ENCODE results near the gene SF3B6.
"Not testable (repeated sequence)": the region's sequence is repeated elsewhere in the genome, so short reads cannot be mapped to it uniquely, and the experiment has no call there.

Gene SF3B6

DNA sequence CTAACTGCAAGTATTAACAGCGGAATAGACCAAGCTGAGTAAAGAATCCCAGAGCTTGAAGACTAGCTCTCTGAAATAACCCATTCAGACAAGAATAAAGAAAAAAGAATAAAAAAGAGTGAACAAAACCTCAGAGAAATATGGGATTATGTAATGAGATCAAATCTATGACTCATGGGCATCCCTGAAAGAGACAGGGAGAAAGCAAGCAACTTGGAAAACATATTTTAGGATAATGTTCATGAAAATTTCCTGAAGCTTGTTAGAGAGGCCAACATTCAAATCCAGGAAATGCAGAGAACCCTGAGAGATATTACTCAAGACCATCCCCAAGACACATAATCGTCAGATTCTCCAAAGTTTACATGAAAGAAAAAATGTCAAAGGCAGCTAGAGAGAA is 29.7 kb upstream of the SF3B6 start:
- TF ChIP-seq, protein P1, sequence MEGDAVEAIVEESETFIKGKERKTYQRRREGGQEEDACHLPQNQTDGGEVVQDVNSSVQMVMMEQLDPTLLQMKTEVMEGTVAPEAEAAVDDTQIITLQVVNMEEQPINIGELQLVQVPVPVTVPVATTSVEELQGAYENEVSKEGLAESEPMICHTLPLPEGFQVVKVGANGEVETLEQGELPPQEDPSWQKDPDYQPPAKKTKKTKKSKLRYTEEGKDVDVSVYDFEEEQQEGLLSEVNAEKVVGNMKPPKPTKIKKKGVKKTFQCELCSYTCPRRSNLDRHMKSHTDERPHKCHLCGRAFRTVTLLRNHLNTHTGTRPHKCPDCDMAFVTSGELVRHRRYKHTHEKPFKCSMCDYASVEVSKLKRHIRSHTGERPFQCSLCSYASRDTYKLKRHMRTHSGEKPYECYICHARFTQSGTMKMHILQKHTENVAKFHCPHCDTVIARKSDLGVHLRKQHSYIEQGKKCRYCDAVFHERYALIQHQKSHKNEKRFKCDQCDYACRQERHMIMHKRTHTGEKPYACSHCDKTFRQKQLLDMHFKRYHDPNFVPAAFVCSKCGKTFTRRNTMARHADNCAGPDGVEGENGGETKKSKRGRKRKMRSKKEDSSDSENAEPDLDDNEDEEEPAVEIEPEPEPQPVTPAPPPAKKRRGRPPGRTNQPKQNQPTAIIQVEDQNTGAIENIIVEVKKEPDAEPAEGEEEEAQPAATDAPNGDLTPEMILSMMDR (IDR thresholded peaks at IDR 0.05; ENCODE audit: insufficient read depth, low read depth, low read length, missing control alignments) = no peak
- no peak overlapping the region for H3K4me3 ChIP-seq (ENCODE audit: low read length)
- DNase-seq (ENCODE audit: low read depth) = peak; percentile 40

DNA sequence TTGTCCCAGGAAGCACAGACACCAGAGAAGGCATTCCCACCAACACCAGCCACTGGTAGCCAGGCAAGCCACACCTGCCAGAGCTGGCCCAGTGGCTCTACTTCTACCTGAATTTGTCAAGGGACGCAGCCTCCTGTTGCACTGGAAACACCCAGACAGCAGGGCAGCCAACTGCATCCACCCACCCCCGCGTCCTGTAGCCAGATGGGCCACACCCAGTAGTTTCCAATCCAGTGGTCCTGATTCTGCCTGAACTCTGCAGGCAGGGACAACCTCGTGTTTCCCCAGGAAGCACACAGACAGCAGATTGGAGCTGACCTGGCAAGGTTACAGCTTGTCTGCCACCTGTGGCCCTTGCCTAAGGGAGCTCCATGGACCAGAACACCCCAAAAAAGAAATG is 28.8 kb upstream of the SF3B6 start:
- DNase-seq (ENCODE audit: low read depth) = no peak
- TF ChIP-seq, protein P1 (IDR thresholded peaks at IDR 0.05; ENCODE audit: insufficient read depth, low read depth, low read length, missing control alignments) = no peak
- H3K4me3 ChIP-seq (ENCODE audit: low read length) = no peak overlapping the region

DNA sequence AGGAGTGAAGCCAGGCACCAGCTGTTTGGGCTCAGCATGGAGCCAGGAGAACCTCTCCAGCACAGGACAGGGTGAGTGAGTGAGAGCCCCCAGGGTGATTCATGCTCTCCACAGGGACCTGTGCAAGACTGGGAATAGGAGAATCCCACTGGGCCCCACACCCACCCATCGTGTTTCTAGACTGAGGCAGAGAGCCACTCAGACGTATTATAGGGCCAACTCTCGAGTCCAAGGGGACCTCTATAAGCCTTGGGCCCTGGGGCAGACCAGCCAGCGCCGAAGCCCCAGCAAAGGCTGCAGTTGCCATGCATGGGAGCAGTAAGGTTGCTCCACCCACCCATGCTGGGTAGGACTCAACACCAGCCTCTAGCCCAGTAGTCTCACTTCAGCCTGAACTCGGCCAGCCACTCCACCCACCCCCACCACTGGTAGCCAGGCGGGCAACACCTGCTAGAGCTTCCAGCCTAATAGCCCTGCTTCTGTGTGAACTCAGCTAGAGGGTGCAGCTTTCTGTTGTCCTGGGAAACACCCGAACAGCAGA is 28.1 kb upstream of the SF3B6 start:
- TF ChIP-seq, protein P1 (IDR thresholded peaks at IDR 0.05; ENCODE audit: insufficient read depth, low read depth, low read length, missing control alignments) = no peak
- no peak for DNase-seq (ENCODE audit: low read depth)
- H3K4me3 ChIP-seq (ENCODE audit: low read length) = no peak overlapping the region

DNA sequence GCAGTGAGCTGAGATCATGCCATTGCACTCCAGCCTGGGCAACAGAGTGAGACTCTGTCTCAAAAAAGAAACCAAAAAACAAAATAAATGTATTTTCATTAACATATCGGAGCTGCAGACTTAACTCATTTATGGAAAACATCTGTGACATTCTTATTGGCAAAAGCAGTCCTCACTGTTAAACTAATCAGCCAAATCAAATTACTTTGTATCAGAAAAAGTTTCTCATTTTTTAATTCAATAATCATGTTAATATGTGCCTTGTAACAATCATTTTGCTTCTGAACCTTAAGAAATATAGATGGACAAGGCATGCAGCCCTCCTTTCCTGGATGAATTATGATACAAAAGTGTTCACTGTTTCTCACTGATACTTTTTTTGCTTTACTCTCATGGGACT is 26.6 kb upstream of the SF3B6 start:
- TF ChIP-seq, protein P1 (IDR thresholded peaks at IDR 0.05; ENCODE audit: insufficient read depth, low read depth, low read length, missing control alignments) = no peak
- H3K4me3 ChIP-seq (ENCODE audit: low read length) = no peak overlapping the region
- DNase-seq (ENCODE audit: low read depth) = no peak

DNA sequence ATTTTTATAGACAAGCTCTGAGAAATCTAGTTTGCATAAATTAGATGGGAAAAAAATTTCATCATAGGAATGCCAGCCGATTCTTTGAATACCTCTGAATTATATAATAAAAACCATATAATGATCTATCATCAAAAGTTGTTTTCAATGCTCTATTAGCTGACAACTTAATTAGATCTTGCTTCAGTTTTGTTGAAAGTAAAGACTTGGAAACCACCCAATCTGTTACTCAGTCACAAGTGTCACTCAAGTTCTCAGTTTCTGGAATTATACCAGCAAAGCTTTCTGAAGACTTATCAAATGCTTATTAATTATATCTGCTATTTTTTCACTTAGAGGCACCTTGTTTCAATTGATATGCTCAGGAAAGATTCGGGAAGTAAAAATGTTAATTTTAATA is 25.9 kb upstream of the SF3B6 start:
- DNase-seq (ENCODE audit: low read depth) = no peak
- no peak overlapping the region for H3K4me3 ChIP-seq (ENCODE audit: low read length)
- TF ChIP-seq, protein P1 (IDR thresholded peaks at IDR 0.05; ENCODE audit: insufficient read depth, low read depth, low read length, missing control alignments) = no peak

DNA sequence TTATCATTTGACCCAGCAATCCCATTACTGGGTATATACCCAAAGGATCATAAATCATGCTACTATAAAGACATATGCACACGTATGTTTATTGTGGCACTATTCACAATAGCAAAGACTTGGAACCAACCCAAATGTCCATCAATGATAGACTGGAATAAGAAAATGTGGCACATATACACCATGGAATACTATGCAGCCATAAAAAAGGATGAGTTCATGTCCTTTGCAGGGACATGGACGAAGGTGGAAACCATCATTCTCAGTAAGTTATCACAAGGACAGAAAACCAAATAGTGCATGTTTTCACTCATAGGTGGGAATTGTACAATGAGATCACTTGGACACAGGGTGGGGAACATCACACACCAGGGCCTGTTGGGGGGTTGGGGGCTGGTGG is 24.6 kb upstream of the SF3B6 start:
- H3K4me3 ChIP-seq (ENCODE audit: low read length); DNase-seq (ENCODE audit: low read depth): not testable (repeated sequence)

DNA sequence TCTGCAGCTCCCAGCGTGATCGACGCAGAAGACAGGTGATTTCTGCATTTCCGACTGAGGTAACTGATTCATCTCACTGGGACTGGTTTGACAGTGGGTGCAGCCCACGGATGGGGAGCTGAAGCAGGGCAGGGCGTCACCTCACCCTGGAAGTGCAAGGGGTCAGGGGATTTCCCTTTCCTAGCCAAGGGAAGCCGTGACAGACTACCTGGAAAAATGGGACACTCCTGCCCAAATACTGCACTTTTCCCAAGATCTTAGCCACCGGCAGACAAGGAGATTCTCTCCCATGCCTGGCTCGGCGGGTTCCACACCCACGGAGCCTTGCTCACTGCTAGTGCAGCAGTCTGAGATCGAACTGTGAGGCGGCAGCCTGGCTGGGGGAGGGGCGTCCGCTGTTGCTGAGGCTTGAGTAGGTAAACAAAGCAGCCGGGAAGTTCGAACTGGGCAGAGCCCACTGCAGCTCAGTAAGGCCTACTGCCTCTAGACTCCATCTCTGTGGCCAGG is 19.1 kb upstream of the SF3B6 start:
- not testable (repeated sequence) for H3K4me3 ChIP-seq (ENCODE audit: low read length); DNase-seq (ENCODE audit: low read depth)

DNA sequence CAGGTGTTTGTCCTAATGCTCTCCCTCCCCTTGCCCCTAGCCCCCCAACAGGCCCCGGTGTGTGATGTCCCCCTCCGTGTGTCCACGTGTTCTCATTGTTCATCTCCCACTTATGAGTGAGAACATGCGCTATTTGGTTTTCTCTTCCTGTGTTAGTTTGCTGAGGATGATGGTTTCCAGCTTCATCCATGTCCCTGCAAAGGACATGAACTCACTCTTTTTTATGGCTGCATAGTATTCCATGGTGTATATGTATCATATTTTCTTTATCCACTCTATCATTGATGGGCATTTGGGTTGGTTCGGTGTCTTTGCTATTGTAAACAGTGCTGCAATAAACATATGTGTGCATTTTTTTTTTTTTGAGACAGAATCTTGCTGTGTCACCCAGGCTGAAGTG is 17.1 kb upstream of the SF3B6 start:
- not testable (repeated sequence) for H3K4me3 ChIP-seq (ENCODE audit: low read length); DNase-seq (ENCODE audit: low read depth)

All from epithelial cell of esophagus (primary cell).